Measurements from ENCODE around the gene C12orf43. TPM values are rescaled to one million over a fixed set of nuclear protein-coding genes. Genes with fewer than 3 reads are reported as not detected.
A peak's percentile ranks its signal among the peaks of the same experiment; 100 is the strongest.

Gene C12orf43
- total and polyA plus RNA-seq, 2 donors from 2014 or later, result 10.3 to 15.6 TPM

GRCh38 chr12:121060149-121061001 lies 44.1 kb upstream of the C12orf43 start:
- DNase-seq (peak in 2 of 5 donors; percentile 32 to 50), FAIRE-seq (no peak)
- Histone ChIP-seq H3K27me3 (ENCODE audit: control insufficient read depth, insufficient read depth, low read length) (no peaks in the 10 kb centered on the region), H3K9ac (ENCODE audit: low read length in 3 of 3) (peak overlapping the region in 2 of 3 donors; percentile 29 to 72), H3K4me3 (ENCODE audit: low read length in 3 of 3) (peak overlapping the region in 2 of 3 donors; percentile 56 to 62), H3K9me3 (ENCODE audit: control insufficient read depth in 2 of 3, insufficient read depth in 1 of 3, low read length in 3 of 3) (no peaks in the 10 kb centered on the region), H3K4me1 (ENCODE audit: control insufficient read depth in 2 of 3, insufficient read depth in 2 of 3, low read depth in 1 of 3, low read length in 3 of 3) (peaks cover 0 to 4% (median 0%) of the 10 kb centered on the region in 3 donors), H3K27ac (ENCODE audit: low read depth in 2 of 2, low read length in 2 of 2) (peak overlapping the region; percentile 72 to 73), H3K36me3 (ENCODE audit: control insufficient read depth in 2 of 3, insufficient read depth in 3 of 3, low read length in 3 of 3) (no peaks in the 10 kb centered on the region)
- peak; percentile 53 for TF ChIP-seq CTCF (IDR thresholded peaks at IDR 0.05; ENCODE audit: borderline replicate concordance, extremely low read depth, insufficient read depth)
- intact Hi-C loops (cut with DNase I), result no loop called here

DNA sequence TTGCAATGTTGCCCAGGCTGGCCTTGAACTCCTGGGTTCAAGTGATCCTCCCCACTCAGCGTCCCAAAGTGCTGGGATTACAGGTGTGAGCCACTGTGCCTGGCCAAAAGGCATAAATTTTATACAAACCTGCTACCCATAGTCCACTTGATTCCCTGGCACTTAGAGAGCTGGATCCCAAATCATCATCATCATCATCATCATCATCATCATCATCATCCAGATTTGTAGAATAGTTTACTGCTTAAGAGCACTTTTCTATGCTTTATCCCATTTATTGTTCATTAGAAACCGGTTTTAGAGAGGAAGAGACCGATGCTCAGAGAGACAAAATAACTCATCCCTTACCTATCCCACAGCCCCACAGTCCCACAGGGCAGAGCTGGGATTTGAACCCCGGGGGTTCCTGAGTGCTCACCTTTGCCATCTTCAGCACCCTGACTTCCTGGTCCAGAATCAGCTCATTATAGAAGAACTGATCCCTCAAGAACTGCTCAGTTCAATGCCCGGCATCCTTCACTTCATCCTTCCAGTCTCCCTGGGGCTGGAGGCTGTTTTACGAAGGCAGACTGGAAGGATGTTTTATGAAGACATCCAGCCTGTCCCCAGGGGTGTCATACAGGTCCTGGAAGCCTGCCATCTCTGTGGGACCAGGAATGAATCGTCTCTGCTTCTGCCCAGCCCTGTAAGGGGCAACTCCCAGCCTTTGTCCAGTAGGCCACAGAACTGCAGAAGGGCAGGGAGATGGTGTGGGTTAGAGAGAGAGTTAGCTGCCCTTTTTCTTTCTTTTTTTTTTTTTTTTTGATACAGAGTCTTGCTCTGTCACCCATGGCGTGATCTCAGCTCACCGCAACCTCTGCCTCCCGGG lies 43.0 kb upstream of the C12orf43 start:
- Histone ChIP-seq H3K27ac (ENCODE audit: low read depth in 2 of 2, low read length in 2 of 2) (no peak overlapping the region), H3K36me3 (ENCODE audit: control insufficient read depth in 2 of 3, insufficient read depth in 3 of 3, low read length in 3 of 3) (no peaks in the 10 kb centered on the region), H3K9ac (ENCODE audit: low read length in 3 of 3) (no peak overlapping the region), H3K4me1 (ENCODE audit: control insufficient read depth in 2 of 3, insufficient read depth in 2 of 3, low read depth in 1 of 3, low read length in 3 of 3) (peaks cover 0 to 4% (median 0%) of the 10 kb centered on the region in 3 donors), H3K27me3 (ENCODE audit: control insufficient read depth, insufficient read depth, low read length) (no peaks in the 10 kb centered on the region), H3K4me3 (ENCODE audit: low read length in 3 of 3) (peak overlapping the region in 1 of 3 donors; percentile 56), H3K9me3 (ENCODE audit: control insufficient read depth in 2 of 3, insufficient read depth in 1 of 3, low read length in 3 of 3) (no peaks in the 10 kb centered on the region)
- DNase-seq, result no peak
- intact Hi-C loops (cut with DNase I), result no loop called here
- TF ChIP-seq CTCF (IDR thresholded peaks at IDR 0.05; ENCODE audit: borderline replicate concordance, extremely low read depth, insufficient read depth), result no peak
- FAIRE-seq, result no peak

DNA sequence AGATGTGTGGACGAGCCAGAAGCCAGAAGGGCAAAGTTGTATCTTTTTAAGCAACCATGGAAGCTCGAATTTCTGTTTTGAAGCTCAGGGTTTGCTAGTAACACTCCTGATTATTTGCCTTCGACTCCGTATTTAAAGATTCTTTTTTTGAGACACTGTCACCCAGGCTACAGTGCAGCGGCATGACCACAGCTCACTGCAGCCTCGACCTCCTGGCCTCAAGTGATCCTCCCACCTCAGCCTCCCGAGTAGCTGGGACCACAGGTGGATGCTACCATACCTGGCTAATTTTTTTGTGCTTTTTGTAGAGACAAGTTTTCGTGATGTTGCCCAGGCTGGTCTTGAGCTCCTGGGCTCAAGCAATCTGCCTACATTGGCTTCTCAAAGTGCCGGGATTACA lies 41.5 kb upstream of the C12orf43 start:
- Histone ChIP-seq H3K4me3 (ENCODE audit: low read length in 3 of 3) (no peak overlapping the region), H3K9ac (ENCODE audit: low read length in 3 of 3) (no peak overlapping the region), H3K27me3 (ENCODE audit: control insufficient read depth, insufficient read depth, low read length) (no peaks in the 10 kb centered on the region), H3K4me1 (ENCODE audit: control insufficient read depth in 2 of 3, insufficient read depth in 2 of 3, low read depth in 1 of 3, low read length in 3 of 3) (peaks cover 0 to 4% (median 0%) of the 10 kb centered on the region in 3 donors), H3K36me3 (ENCODE audit: control insufficient read depth in 2 of 3, insufficient read depth in 3 of 3, low read length in 3 of 3) (no peaks in the 10 kb centered on the region), H3K9me3 (ENCODE audit: control insufficient read depth in 2 of 3, insufficient read depth in 1 of 3, low read length in 3 of 3) (no peaks in the 10 kb centered on the region), H3K27ac (ENCODE audit: low read depth in 2 of 2, low read length in 2 of 2) (no peak overlapping the region)
- no peak for DNase-seq
- no peak for FAIRE-seq
- intact Hi-C loops (cut with DNase I), result no loop called here
- TF ChIP-seq CTCF (IDR thresholded peaks at IDR 0.05; ENCODE audit: borderline replicate concordance, extremely low read depth, insufficient read depth), result no peak

All from kidney (tissue), 14 donors.